G401 (cell line): ENCODE data around the gene SCYGR8. TPM values are rescaled to one million over a fixed set of nuclear protein-coding genes. Genes with fewer than 3 reads are reported as not detected.

Experiments used
- DNase-seq: peaks from one replicate; pipeline ENCODE4 v3.0.0-alpha.2; 2015; ENCODE audit warnings: low spot score
- in situ Hi-C: cut with HindIII; loops from 2 replicates; pipeline ENCODE4 v1.10.0; 2016; ENCODE audit warnings: low sequenced_read_pairs, mixed read lengths
- total RNA-seq: library from RNA; depleted of rRNA; stranded (reverse); fragments of >200 nt; shearing (Covaris generic); gene quantifications from 2 replicates; pipeline ENCODE4 v1.2.3, GENCODE V29; 2014; rRNA removed

SCYGR8 gene
- total RNA-seq, 1 experiment from 2014 or later, result not detected

DNA sequence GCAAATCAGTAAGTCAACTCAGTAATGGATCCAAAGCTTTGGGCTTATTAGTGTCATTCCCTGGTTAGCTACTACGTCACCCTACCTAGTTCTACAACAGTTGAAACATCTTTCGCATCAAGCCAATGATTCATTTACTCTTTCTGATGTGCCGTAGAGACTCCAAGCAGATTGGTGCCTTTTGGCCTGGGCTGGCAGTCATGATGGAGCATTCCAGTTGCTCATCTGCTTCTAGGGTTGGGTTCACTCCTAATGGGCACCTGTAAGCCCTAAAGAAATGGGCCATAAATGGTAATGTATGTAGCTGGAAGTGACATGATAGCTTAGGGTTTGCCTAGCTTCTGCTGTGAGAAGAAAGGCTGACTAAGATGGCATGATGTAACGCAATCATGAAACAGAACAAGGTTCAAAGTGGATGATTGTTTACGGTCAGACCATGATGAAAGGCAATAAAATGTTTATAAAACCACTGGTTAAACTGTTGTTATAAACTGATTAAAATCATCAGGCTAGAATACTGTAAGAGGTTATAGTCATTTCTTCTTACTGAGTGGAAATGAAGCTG is 47.5 kb downstream of the SCYGR8 start:
- in situ Hi-C loops, result no loop called here
- DNase-seq, result no peak

Other genes starting within 250 kb of the SCYGR8 start
- gene SCYGR2, start 147.0 kb upstream of the SCYGR8 start, total RNA-seq, result not detected in 2 replicates
- not detected in 2 replicates for gene SCYGR3, start 131.1 kb upstream of the SCYGR8 start, total RNA-seq
- gene SCYGR4, start 128.4 kb upstream of the SCYGR8 start, total RNA-seq, result not detected in 2 replicates
- not detected in 2 replicates for gene SCYGR5, start 79.1 kb upstream of the SCYGR8 start, total RNA-seq
- gene SLC19A3, start 27.9 kb upstream of the SCYGR8 start, total RNA-seq, result not detected in 2 replicates
- not detected in 2 replicates for gene SCYGR6, start 21.1 kb upstream of the SCYGR8 start, total RNA-seq
- gene SCYGR7, start 17.6 kb upstream of the SCYGR8 start, total RNA-seq, result not detected in 2 replicates
- not detected in 2 replicates for gene CCL20, start 67.9 kb downstream of the SCYGR8 start, total RNA-seq
- gene DAW1, start 125.7 kb downstream of the SCYGR8 start, total RNA-seq, result not detected in 2 replicates